MCF 10A (cell line): ENCODE results near the gene ENSA. TPM values are rescaled to one million over a fixed set of nuclear protein-coding genes. Genes with fewer than 3 reads are reported as not detected.

Experiments used
- BruUV-seq: library from RNA; stranded (reverse); fragments of 400-500 nt; replicated peaks from 2 replicates; lab custom pipeline; 2021; lab: Mats Ljungman, UMichigan
- CTCF ChIA-PET: fragments of 300-600 bp; sonication (Branson Sonifier 250); formaldehyde crosslinking; extraction: SDS; loops from one replicate; lab custom pipeline; 2021; ENCODE audit warnings: antibody characterized with exemption, inconsistent platforms; lab: Yijun Ruan, JAX
- POLR2A ChIA-PET: fragments of 300-600, 350-650 bp; sonication (Branson Sonifier 250); formaldehyde crosslinking; extraction: SDS; loops from one replicate; lab custom pipeline; 2020; ENCODE audit warnings: antibody characterized with exemption, inconsistent platforms; lab: Yijun Ruan, JAX
- DNase-seq: peaks from one replicate; pipeline ENCODE4 v3.0.0-alpha.2; 2018; ENCODE audit not compliant: unreplicated experiment
- H3K27ac Mint-ChIP-seq: one replicate; pipeline ENCODE4 v1.8.0; 2022; ENCODE audit warnings: mild to moderate bottlenecking, low read depth, mixed read lengths; ENCODE audit not compliant: unreplicated experiment
- H3K27me3 Mint-ChIP-seq: one replicate; pipeline ENCODE4 v1.8.0; 2022; ENCODE audit warnings: mixed read lengths; ENCODE audit not compliant: insufficient read depth, unreplicated experiment
- H3K36me3 Mint-ChIP-seq: one replicate; pipeline ENCODE4 v1.8.0; 2022; ENCODE audit warnings: mild to moderate bottlenecking, moderate library complexity, mixed read lengths; ENCODE audit not compliant: insufficient read depth, unreplicated experiment
- H3K4me1 Mint-ChIP-seq: one replicate; pipeline ENCODE4 v1.8.0; 2022; ENCODE audit warnings: mixed read lengths; ENCODE audit not compliant: insufficient read depth, unreplicated experiment
- H3K4me3 Mint-ChIP-seq: one replicate; pipeline ENCODE4 v1.8.0; 2022; ENCODE audit warnings: mild to moderate bottlenecking, moderate library complexity, mixed read lengths; ENCODE audit not compliant: unreplicated experiment
- H3K9me3 Mint-ChIP-seq: one replicate; pipeline ENCODE4 v1.8.0; 2022; ENCODE audit warnings: mixed read lengths; ENCODE audit not compliant: unreplicated experiment
- intact Hi-C: fragments of 100-400 bp; cut with micrococcal nuclease; formaldehyde crosslinking; loops from 2 replicates; pipeline ENCODE4 v1.14.1; 2022
- total RNA-seq: library from RNA; stranded (reverse); gene quantifications from 2 replicates; pipeline ENCODE4 v1.2.3, GENCODE V29; 2022
- TF ChIP-seq, protein P1 (sequence below): fragments of 200-600 bp; IDR thresholded peaks from one replicate; pipeline ENCODE4 v1.8.0; 2022; ENCODE audit warnings: antibody characterized with exemption, mild to moderate bottlenecking; ENCODE audit not compliant: unreplicated experiment

Gene ENSA
- total RNA-seq, 1 experiment from 2014 or later, result 294 TPM

- BruUV-seq, result no TSS peak
- DNase-seq, result no peak
- peaks cover 77% of the 10 kb centered on the region for H3K36me3 Mint-ChIP-seq
- TF ChIP-seq, protein P1, sequence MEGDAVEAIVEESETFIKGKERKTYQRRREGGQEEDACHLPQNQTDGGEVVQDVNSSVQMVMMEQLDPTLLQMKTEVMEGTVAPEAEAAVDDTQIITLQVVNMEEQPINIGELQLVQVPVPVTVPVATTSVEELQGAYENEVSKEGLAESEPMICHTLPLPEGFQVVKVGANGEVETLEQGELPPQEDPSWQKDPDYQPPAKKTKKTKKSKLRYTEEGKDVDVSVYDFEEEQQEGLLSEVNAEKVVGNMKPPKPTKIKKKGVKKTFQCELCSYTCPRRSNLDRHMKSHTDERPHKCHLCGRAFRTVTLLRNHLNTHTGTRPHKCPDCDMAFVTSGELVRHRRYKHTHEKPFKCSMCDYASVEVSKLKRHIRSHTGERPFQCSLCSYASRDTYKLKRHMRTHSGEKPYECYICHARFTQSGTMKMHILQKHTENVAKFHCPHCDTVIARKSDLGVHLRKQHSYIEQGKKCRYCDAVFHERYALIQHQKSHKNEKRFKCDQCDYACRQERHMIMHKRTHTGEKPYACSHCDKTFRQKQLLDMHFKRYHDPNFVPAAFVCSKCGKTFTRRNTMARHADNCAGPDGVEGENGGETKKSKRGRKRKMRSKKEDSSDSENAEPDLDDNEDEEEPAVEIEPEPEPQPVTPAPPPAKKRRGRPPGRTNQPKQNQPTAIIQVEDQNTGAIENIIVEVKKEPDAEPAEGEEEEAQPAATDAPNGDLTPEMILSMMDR, result no peak
- peaks cover 59% of the 10 kb centered on the region for H3K4me1 Mint-ChIP-seq
- H3K27ac Mint-ChIP-seq, result peak overlapping the region; percentile 60
- ChIA-PET CTCF (interaction anchor here (0.5 to 13.3 kb wide), 15 partner anchors 12 to 381 kb away, joined by 3 to 203 read pairs (median 4); no protein-coding TSS in a partner anchor), POLR2A (interaction anchor here (0.6 to 25.5 kb wide), 4 partner anchors 9 to 71 kb away, joined by 3 to 1125 read pairs (median 76); partner anchors contain the start of gene MCL1)
- intact Hi-C loops, result loop anchor here (5.0 kb wide), 1 partner anchor 375 kb away; no protein-coding TSS in a partner anchor
- H3K4me3 Mint-ChIP-seq, result no peak overlapping the region
- no peaks in the 10 kb centered on the region for H3K27me3 Mint-ChIP-seq
- no peaks in the 10 kb centered on the region for H3K9me3 Mint-ChIP-seq
Measured at GRCh38 chr1:150622303-150622975, 7.0 kb downstream of the ENSA start.

DNA sequence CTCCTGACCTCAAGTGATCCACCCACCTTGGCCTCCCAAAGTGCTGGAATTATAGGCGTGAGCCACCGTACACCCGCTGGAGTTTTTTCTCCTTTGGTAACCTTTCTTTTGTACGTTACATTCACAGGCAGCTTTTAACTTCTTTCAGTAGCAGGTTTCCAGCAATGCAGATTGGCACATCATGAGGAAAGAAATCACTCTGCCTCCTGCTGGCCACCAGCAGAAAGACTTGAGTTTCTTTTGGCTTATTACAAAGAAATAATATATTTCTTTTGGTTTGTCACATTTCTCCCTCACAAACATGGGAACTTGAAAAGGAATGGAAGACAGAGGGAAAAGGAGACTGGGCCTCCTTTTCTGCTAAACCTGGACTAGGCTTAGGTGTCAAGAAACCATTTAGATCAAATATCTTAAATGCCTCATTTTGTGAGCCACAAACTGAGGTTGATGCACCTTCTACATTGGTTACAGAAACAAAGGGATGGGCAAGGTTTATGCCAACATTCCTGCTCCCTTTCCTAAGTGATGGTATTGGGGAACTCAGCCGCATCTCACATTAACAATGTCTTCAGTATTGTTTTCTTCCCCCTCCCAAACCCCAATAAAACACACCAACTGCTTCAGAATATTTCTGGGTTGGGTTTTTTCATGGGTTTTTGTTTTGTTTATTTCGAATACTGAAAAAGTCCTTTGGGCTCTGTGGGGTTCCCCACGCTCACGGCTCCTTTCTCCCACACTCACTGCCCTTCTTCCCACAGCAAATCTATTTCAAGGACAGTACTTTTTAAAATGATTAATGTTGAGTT, 7.7 kb downstream of the ENSA start:
- BruUV-seq, result no TSS peak
- H3K36me3 Mint-ChIP-seq, result peaks cover 85% of the 10 kb centered on the region
- DNase-seq, result peak; percentile 79
- H3K9me3 Mint-ChIP-seq, result no peaks in the 10 kb centered on the region
- TF ChIP-seq, protein P1, result peak; percentile 83
- ChIA-PET CTCF (interaction anchor here (0.5 to 13.3 kb wide), 20 partner anchors 11 to 625 kb away, joined by 3 to 203 read pairs (median 4); no protein-coding TSS in a partner anchor), POLR2A (interaction anchor here (0.7 to 25.5 kb wide), 4 partner anchors 9 to 287 kb away, joined by 4 to 1125 read pairs (median 76); partner anchors contain the start of gene MCL1)
- intact Hi-C loops, result loop anchor here (1.0 to 5.0 kb wide), 3 partner anchors 44 to 376 kb away; no protein-coding TSS in a partner anchor
- no peak overlapping the region for H3K4me3 Mint-ChIP-seq
- H3K27ac Mint-ChIP-seq, result peak overlapping the region; percentile 33
- peaks cover 62% of the 10 kb centered on the region for H3K4me1 Mint-ChIP-seq
- H3K27me3 Mint-ChIP-seq, result no peaks in the 10 kb centered on the region

DNA sequence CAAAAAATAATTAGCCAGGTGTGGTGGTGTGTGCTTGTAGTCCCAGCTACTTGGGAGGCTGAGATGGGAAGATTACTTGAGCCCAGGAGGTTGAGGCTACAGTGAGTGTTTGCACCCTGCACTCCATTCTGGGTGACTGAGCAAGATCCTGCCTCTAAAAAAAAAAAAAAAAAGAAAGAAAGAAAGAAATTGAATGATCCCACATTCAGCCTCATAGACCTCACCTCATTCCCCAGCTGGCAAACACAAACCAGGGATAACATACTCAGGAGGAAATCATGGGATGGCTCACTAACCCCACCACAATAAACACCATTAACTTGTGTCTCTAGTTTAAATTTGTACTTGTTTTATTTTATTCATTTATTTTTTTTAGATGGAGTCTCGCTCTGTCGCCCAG, 8.5 kb downstream of the ENSA start:
- Mint-ChIP-seq H3K27me3 (no peaks in the 10 kb centered on the region), H3K4me3 (no peak overlapping the region), H3K36me3 (peaks cover 91% of the 10 kb centered on the region), H3K9me3 (no peaks in the 10 kb centered on the region), H3K27ac (peak overlapping the region; percentile 33), H3K4me1 (peaks cover 65% of the 10 kb centered on the region)
- CTCF ChIA-PET, result interaction anchor here (0.6 to 13.3 kb wide), 20 partner anchors 14 to 625 kb away, joined by 3 to 203 read pairs (median 3); partner anchors contain the start of gene C1orf54
- TF ChIP-seq, protein P1, result no peak
- intact Hi-C loops, result loop anchor here (1.0 to 5.0 kb wide), 4 partner anchors 44 to 376 kb away; no protein-coding TSS in a partner anchor
- POLR2A ChIA-PET, result interaction anchor here (1.8 to 25.5 kb wide), 4 partner anchors 8 to 385 kb away, joined by 4 to 1125 read pairs (median 79); partner anchors contain the start of genes MCL1 and MINDY1
- DNase-seq, result no peak
- BruUV-seq, result no TSS peak
